HG03439 (cell line): ENCODE measurements around the gene FBN3.

Source experiments
- ATAC-seq: cut with Tn5 transposase; IDR thresholded peaks from one replicate; pipeline ENCODE4 v1.9.1; 2021; ENCODE audit warnings: mild to moderate bottlenecking, moderate library complexity; ENCODE audit not compliant: unreplicated experiment

Gene FBN3

DNA sequence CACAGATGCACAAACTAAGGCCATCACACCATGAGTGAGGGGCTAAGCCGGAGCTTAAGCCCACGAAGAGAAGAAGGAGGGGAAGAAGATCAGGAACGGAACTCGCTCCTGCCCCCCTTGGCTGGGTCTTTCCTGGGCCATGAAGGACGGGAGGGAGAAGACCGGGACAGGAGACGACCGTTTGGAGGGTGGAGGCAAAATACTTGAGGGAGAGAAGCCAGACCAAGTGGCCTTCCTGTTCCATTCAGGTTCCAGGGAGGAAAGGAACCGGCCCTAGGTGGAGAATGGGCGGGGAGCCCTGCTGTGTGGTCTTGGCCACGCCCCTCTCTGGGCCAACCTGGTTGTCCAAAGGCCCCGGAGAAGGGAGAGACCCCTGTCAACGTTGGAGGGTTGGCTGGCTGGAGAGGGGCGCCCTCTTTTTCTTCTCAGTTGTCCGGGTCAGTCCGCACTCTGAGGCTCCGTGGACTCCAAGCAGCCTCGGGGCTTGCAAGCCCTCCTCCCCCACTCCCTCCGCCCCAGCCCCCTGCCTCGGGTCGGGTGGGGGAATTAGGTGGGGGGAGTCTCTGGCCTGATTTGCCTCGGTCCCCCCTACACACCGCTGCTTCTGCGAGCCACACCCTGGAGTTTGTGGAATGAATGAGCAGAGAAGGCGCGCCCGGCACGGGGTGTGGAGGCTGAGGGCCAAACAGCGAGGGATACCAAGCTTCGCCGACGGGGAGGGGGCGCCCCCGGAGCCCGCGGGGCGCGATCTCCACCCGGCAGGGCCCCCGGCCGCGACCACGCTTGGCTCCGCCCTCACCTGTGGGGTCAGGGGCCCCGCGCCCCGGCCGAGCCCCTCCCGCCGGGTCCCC, 757 bp downstream of the FBN3 start:
- ATAC-seq: no peak

DNA sequence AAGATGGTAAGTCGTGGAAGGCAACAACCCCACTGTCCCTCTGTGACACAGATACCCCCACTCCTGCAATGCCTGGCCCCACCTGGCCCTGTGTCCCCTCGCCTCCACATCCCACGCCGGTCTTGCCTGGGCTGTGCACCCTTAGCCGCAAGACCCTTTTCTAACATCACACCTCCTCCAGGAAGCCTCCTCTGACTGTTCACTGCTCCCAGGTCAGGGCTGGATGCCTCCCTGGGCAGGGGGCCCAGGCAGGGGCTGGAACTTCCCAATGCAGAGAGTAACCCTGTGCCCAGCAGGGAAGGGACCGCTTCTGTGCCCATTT, 1.3 kb downstream of the FBN3 start:
- no peak for ATAC-seq

DNA sequence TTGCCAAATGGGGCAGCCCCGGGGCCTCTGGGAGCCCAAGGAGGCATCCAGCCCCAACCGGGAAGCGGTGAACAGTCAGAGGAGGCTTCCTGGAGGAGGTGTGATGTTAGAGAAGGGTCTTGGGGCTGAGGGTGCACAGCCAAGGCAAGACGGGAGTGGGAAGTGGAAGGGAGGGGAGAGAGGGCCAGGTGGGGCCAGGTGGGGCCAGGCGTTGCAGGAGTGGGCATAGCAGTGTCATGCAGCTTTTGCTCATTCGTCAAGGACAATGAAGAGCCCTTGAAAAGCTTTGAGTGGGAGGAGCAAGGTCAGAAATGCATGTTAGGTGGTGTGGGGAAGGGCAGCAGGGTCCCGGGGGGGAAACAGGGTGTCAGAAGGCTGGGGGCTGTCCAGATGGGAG, 1.8 kb downstream of the FBN3 start:
- ATAC-seq: no peak

DNA sequence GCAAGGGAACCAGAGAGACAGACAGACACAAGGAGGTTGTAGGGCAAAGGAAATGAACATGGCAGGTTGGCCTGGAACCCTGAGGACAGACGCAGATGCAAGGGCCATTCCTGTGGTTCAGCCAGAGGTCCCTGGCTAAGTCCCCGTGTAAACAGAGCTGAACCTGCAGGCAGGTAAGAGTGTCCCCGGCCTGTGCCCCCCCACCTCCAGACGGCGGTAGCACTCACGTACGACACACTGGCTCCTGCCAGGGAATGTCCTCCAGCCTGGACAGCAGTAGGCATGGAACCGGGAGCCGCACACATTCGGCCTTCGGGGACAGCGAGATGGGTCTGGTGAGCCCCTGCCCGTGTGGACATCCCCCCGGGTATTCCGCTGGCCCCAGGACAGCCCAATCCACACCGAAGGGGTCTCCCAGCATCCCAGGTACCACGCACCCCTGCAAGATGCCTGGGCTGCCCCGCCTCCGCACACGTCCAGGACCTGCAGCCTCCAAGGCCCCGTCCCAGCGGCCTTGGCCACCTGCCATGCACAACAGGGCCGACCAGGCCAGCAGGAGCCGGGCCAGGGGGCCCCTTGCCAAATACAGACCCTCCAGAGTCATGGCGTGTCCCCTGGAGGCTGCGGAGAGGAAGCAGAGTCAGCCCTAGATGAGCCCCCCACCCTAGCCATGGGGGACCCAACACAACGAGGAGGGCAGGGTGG, 2.4 kb downstream of the FBN3 start:
- no peak for ATAC-seq

DNA sequence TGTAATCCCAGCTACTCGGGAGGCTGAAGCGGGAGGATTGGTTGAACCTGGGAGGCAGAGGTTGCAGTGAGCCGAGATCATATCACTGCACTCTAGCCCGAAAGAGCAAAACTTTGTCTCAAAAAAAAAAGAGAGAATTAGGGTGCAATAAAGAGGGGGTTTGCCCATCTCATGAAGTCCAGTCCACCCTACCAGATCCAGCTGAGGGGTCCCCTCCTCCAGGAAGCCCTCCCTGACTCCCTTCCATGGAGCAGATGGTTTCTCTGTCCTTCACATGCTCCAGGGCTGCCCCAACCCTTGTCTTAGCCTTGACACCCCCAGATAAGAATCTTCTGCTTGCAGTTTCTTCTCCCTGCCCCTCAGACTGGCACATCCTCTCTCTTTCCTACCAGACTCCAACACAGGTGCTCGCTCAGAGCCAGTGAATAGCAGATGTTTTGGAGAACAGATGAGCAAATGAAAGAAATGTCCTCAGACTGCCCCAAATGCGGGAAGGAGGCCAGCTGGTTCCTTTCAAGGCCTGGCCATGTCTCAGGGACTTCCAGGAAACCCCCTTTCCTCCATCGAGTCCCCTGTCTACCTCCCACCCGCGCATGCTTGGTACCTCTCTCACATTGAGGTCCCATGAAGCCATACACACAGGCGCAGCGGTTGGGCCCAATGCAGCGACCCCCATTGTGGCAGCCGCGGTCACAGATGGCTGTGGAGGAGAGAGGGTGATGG, 5.0 kb downstream of the FBN3 start:
- ATAC-seq: no peak

DNA sequence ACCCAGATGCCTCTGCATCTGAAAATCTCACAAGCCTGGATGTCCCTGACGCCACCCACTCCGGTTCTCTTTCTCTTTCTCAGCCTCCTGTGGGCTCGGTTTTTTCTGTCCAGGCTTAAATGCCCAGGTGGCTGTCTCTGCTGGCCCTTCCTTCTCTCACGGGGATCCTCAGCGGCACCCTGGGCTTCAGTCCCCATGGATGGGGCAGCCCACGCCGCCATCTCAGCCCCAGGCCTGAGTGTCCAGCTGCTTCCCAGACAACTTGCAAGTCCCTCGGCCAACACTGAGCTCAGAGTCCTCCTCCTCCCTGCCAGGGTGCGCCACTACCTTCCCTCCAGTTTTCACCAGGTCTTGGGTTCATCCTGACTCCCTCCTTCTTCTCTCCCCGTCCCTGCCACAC, 6.4 kb downstream of the FBN3 start:
- no peak for ATAC-seq

DNA sequence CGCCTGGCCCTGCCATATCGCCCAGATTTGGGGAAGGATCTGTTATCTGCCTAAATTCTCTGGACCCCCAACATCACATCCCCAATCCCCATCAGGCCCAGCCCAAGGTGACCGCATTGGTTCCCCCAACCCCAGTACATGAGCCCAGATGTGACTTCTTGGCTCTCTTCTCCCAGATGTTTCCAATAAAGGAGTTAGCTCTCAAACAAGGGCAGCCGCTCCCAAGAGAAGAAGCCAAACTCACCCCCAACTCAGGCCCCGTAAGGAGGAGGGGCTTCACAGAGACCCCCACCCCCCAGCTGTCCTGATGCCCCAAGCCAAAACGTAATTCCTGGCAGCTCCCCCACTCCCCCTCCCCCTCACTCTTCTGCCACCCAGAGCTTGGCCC, 6.9 kb downstream of the FBN3 start:
- no peak for ATAC-seq

DNA sequence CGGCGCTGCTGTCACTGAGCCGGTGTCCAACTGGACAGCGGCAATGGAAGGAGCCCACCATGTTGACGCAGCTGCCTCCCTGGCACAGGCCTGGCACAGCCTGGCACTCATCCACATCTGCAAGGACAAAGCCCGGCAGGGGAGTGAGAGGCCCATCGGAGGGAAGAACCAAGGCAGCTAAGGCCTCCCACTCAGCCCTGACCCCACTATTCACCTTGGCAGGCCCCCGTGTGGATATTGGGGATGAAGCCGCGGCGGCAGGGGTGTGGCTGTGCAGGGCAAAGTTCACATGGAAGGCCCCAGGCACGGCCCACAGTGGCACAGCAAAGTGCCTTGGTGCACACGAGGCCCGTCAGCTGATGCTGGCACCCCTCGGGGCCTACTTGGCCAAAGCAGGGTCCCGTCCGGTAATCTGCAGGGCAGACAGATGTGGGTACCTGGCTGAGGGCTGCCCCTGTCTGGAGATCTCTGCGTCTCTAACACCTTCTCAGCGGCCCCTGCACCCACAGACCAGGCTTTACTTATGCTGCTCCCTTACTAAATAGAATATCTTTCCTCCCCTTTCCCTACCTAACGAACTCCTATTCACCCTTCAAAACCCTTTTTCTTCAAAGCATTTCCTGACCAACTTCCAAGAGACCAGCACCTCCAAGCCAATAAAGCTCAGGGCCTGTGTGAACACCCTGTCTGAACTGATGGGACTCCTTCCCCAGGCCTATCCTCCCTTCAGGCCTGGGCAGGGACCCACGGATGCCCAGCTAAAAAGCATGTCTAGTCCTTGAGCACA, 7.5 kb downstream of the FBN3 start:
- no peak for ATAC-seq

DNA sequence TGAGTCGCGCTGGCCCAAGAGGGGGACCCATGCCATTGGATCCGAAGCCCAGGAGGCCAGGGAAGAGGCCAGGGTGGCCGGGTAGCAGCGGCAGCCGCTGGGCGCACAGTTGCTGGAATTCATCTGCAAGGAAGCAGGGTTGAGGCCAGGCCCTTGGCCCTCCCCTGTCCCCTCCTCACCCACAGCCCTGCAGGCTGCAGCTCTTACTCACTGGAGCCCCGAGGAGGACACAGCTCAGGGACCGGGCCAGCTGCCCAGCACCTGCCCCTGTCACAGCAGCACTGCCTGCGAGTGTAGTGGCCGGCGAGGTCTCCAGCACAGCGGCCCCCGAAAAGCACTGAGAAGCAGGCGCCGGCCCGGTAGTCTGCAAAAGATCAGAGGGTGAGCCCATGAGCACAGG, 11.2 kb downstream of the FBN3 start:
- no peak for ATAC-seq

DNA sequence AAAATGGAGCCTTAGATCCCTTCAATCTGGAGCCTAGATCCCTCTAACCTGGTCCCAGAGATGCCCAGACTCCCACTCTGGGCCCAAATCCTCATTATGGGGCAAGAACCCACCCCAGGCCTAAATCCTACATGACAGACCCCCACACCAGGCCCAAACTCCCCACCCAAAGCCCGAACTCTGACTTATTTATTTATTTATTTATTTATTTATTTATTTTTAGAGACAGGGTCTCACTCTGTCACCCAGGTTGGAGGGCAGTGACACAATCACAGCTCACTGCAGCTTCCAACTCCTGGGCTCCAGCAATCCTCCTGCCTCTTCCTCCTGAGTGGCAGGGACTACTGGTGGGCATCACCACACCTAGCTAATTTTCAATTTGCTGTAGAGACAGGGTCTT, 12.0 kb downstream of the FBN3 start:
- ATAC-seq: no peak

DNA sequence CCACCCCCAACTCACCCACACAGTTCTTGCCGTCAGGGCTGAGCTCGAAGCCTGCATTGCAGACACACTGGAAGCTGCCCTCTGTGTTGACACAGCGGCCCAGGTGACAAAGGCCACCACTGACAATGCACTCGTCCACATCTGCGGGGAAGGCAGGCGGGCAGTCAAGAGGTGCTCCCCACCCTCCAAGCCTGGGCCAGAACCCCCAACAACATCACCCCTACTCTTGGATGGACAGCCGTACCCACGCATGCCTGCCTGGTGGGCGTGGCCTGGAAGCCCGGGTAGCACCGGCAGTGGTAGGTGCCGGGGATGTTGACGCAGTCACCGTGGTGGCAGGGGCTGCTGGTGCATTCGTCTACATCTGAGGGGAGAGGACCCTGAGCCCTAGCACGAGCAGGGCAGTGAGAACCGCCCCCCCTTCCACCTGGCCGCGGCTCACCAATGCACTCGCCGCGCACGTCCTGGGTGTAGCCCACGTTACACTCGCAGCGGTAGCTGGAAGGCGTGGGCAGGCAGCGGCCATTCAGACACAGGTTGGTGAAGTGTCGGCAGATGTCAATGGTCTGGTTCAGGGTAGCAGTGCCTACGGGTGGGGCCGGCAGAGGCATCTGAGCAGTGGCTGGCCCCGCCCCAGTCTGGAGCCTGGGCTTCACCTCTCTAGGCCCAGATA, 13.3 kb downstream of the FBN3 start:
- ATAC-seq: no peak

DNA sequence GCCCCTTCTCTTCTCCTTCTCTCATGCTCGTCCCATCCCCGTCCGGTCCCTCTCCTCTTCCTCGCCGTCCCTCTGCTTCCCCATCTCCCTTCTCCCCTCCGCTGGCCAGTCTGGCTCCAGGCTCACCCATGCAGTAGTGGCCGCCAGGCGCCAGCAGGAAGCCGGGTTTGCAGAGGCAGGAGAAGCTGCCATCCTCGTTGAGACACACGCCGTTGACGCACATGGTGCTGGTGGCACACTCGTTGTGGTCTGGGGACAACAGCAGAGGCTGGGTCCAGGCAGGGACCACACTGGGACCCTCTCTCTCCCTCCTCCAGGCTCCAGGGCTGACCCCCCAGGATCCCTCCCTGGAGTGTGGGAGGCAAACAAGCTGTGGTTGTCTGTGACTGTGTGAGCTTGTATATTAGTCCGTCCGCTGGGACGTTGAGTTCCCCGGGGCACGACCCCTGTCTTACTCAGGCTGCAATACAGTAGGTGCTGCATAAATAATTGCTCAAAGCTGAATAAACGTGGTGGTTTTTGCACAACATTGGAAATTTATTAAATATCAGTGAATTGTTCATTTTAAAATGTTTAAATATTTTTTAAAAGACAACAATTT, 16.4 kb downstream of the FBN3 start:
- ATAC-seq: no peak

DNA sequence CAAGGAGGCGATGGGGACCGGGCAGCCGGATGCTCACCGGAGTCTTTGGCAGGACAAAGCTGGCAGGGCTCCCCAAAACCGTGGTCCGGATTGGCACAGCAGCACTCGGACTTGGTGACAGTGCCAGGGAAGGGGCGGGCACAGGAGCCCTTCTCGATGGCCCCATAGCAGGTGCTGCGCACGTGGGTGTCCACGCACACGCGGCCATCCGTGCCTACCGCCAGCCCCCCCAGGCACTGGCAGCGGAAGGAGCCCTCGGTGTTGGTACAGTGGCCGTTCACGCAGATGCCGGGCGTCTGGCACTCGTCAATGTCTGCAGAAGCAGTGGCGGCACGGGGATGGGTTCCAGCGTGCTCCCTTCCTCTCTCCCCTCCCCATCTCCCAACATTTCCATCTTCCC, 17.9 kb downstream of the FBN3 start:
- no peak for ATAC-seq

DNA sequence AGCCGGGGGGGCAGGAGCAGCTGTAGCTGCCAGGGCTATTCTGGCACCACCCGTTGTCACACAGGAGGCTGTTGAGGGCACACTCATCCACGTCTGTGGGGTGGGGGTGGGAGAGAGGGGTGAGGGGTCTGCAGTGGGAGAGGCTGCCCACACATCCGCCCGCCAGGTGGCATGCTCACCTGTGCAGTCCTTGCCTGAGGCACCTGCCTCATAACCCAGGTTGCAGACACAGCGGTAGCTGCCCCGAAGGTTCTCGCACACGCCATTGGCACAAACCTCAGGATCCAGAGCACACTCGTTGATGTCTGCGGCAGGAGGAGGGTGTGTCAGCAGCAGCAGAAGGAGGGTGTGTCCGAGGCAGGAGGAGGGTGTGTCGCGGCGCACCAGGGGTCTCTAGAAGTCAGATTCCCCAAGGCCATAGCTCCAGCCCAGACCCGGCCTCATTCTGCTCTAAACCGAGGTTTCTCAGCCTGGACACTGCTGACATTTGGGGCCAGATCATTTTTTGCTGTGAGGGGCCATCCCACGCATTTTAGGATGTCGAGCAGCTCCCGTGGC, 20.3 kb downstream of the FBN3 start:
- ATAC-seq: no peak

DNA sequence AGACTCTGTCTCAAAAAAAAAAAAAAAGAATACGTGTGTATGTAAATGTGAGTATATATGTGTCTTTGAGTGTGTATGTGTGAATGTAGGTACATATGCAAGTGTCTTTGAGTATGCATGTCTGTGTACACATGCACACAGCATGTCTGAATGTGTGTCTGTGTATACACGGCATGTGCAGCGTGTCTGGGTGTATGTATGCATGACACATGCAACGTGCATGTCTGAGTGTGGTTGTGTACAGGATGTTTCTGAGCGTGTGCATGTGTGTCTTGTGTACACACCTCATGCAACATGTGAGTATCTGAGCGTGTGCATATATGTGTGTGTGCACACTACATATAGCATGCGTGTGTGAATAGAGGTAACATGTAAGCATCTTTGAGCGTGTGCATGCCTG, 20.8 kb downstream of the FBN3 start:
- no peak for ATAC-seq

DNA sequence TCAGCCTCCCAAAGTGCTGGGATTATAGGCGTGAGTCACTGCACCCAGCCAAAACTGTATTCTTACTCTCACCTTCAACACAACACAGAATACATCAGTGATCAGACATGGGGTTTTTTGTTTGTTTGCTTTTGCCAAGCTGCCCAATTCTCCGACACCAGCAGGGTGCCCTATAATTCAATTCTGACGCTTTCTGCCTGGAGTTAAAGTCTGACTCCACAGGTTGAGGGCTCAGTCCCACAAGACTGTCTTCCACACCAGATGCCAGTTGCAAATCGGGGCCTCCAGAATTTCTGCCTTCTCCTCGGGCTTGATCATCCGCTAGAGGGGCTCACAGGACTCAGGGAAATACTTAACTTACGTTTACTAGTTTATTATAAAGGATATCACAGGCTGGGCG, 22.1 kb downstream of the FBN3 start:
- no peak for ATAC-seq

DNA sequence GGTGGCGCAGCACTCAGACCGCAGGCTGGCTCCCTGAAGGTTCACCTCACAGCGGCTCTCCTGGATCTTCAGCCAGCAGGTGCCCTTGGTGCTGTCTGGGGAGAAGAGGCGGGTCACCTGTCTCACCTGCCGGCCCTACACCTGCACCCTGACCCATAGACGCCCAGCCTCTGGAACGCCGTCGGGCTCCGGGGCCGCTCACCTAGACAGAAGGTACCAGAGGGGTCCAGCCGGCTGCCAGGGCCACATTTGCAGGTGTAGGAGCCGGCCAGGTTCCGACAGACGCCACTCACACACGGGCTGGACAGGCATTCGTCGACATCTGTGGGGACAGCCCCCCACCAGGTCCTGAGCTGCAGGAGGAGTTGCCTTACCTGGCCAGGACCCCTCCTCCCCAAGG, 22.9 kb downstream of the FBN3 start:
- ATAC-seq: no peak

DNA sequence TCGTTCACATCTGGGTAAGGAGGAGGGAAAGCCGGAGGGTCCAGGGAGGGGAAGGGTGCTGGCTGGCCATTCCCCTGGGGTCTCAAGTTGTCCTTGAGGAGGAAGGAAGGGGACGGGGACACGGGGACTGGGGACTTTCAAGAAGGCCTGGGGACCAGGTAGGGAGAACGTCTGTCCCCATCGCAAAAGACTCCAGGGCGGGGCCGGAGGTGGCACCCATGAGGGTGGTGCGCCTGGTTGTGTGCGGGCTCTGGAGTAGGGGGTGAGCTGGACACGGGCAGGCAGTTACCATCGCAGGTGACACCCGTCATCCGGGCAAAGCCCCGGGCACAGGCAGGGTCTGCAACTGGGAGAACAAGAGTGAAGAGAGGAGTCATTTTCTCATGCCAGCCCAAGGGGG, 23.4 kb downstream of the FBN3 start:
- no peak for ATAC-seq

DNA sequence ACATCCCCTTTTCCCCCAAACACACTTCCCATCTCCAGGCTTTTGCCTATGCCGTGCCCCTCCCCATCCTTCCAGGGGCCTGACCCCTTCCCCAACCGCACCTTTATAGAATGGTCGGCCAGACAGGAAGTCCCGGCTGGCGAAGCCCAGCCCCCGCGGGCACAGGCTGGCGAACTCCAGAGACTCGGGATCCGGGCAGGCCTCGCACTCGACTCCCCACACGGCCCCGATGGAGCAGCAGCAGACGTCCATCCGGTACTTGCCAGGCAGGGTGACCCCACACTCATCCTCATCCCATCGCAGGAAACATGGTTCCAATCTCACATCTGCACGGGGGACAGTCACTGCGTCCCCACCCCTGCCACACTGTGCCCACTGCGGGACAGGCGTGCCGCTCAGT, 25.7 kb downstream of the FBN3 start:
- no peak for ATAC-seq
